Cardiac muscle cell (in vitro differentiated cells and primary cell): Measurements from ENCODE around the gene UCN3. TPM values are rescaled to one million over a fixed set of nuclear protein-coding genes. Genes with fewer than 3 reads are reported as not detected.
"Not testable (repeated sequence)": the region's sequence is repeated elsewhere in the genome, so short reads cannot be mapped to it uniquely, and the experiment has no call there.

ENCODE experiments used
- DNase-seq, 2 donors: peaks; one replicate each; pipeline versions ENCODE4 v3.0.0 to v3.0.0-alpha.2; 2010 to 2017; ENCODE audit warnings: low read depth in 1 of 2, low spot score in 1 of 2
- H3K27ac ChIP-seq: fragments of 200-600 bp; sonication (generic); 2 replicates; pipeline ENCODE4 v1.5.1; 2016
- H3K27me3 ChIP-seq: fragments of 200-600 bp; sonication (generic); 2 replicates; pipeline ENCODE4 v1.6.0; 2016; ENCODE audit warnings: control low read depth
- H3K36me3 ChIP-seq: fragments of 200-600 bp; sonication (generic); 2 replicates; pipeline ENCODE4 v1.5.1; 2016; ENCODE audit warnings: control low read depth
- H3K4me1 ChIP-seq: fragments of 200-600 bp; sonication (generic); 2 replicates; pipeline ENCODE4 v1.8.1; 2017; ENCODE audit warnings: low read depth, mild to moderate bottlenecking, mixed run types
- H3K4me3 ChIP-seq: fragments of 200-600 bp; sonication (generic); 2 replicates; pipeline ENCODE4 v1.5.1; 2016; ENCODE audit warnings: mild to moderate bottlenecking
- H3K9me3 ChIP-seq: fragments of 200-600 bp; sonication (generic); 2 replicates; pipeline ENCODE4 v1.5.1; 2017; ENCODE audit warnings: low read depth, mild to moderate bottlenecking, control low read depth
- CTCF ChIP-seq: IDR thresholded peaks from 2 replicates; pipeline ENCODE4 v1.5.1; 2012; ENCODE audit warnings: low read depth, mild to moderate bottlenecking, low read length
- polyA plus RNA-seq: library from polyadenylated mRNA; unstranded; fragments of >200 nt; fragmentation: Nextera tagmentation; extraction: Ambion mirVana; gene quantifications from 2 replicates; pipeline ENCODE4 v1.2.1, GENCODE V29; 2016
- total RNA-seq: library from RNA; depleted of rRNA; stranded (reverse); fragments of >200 nt; gene quantifications from 2 replicates; pipeline ENCODE4 v1.2.3, GENCODE V29; 2016

UCN3 gene
- total and polyA plus RNA-seq, 2 experiments from 2014 or later = not detected

- Histone ChIP-seq H3K27me3 (no peaks in the 10 kb centered on the region), H3K27ac (no peak overlapping the region), H3K4me3 (no peak overlapping the region), H3K9me3 (no peaks in the 10 kb centered on the region), H3K4me1 (no peaks in the 10 kb centered on the region), H3K36me3 (no peaks in the 10 kb centered on the region)
- no peak for TF ChIP-seq CTCF
- no peak for DNase-seq
Measured at GRCh38 chr10:5373891-5374611, 9.3 kb downstream of the UCN3 start.

DNA sequence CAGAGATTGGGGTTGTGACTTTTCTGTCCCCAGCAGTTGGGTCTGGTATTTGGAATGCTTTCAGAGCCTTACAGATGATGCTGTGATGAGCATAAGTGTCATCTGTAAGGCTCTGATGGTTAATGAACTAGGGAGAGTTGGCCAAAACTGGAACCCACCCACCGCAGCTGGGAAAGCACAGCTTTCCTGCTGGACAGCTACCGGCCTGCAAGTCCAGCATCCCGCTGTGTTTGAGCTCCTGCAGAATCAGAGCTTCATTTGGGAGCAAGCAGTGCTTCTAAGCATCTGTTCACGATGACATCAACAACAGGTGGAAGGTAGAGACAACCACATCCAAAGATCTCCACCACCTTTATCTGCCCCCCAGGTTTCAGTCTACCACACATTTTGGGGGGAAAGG is 11.7 kb downstream of the UCN3 start:
- DNase-seq = peak; percentile 8 to 11
- no peak for TF ChIP-seq CTCF

GRCh38 chr10:5379202-5379601 is 14.4 kb downstream of the UCN3 start:
- H3K36me3 ChIP-seq, H3K27me3 ChIP-seq, H3K9me3 ChIP-seq, H3K4me1 ChIP-seq, H3K27ac ChIP-seq, H3K4me3 ChIP-seq, DNase-seq: not testable (repeated sequence)

More for the DNA sequence above, 11.7 kb downstream of the UCN3 start:
- Histone ChIP-seq H3K27ac (no peak overlapping the region), H3K4me3 (no peak overlapping the region), H3K9me3 (no peaks in the 10 kb centered on the region), H3K4me1 (no peaks in the 10 kb centered on the region), H3K36me3 (no peaks in the 10 kb centered on the region), H3K27me3 (no peaks in the 10 kb centered on the region)

GRCh38 chr10:5380395-5380794 is 15.6 kb downstream of the UCN3 start:
- H3K4me3 ChIP-seq, H3K4me1 ChIP-seq, H3K36me3 ChIP-seq, H3K27me3 ChIP-seq, DNase-seq, H3K27ac ChIP-seq, H3K9me3 ChIP-seq: not testable (repeated sequence)

DNA sequence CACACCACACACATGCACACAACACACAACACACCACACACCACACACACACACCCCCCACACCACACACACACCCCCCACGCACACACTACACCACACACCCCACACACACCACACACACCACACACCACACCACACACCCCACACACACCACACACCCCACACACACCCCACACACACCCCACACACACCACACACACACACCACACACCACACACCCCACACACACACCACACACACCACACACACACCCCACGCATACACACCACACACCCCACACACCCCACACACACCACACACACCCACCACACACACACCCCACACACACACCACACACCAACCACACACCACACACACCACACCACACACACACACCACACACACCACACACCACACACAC is 16.4 kb downstream of the UCN3 start:
- DNase-seq = no peak
- H3K9me3 ChIP-seq = no peaks in the 10 kb centered on the region
- TF ChIP-seq CTCF = no peak
- no peaks in the 10 kb centered on the region for H3K27me3 ChIP-seq
- H3K27ac ChIP-seq = no peak overlapping the region
- H3K36me3 ChIP-seq = no peaks in the 10 kb centered on the region
- no peaks in the 10 kb centered on the region for H3K4me1 ChIP-seq
- no peak overlapping the region for H3K4me3 ChIP-seq

DNA sequence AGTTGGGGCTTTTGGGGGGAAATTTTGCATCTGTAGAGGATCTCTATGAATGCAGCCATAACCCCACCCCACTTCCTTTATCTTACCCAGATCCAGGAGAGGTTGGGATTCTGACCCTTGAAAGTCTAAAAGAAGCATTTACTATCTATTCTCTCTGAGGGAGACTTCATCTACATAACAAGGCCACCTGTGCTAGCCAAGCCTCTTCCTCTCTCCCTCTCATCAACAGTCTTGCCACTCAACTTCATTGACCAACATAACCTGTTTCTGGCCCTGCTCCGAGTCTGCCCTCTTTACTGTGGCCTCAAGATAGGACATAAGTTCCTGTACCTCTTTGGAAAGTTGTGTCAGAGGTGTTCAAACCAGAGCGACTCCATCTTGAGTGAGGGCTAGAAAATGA is 20.5 kb downstream of the UCN3 start:
- no peak for TF ChIP-seq CTCF
- H3K27me3 ChIP-seq = no peaks in the 10 kb centered on the region
- DNase-seq = no peak
- H3K4me1 ChIP-seq = no peaks in the 10 kb centered on the region
- H3K27ac ChIP-seq = no peak overlapping the region
- H3K9me3 ChIP-seq = no peaks in the 10 kb centered on the region
- no peak overlapping the region for H3K4me3 ChIP-seq
- no peaks in the 10 kb centered on the region for H3K36me3 ChIP-seq

DNA sequence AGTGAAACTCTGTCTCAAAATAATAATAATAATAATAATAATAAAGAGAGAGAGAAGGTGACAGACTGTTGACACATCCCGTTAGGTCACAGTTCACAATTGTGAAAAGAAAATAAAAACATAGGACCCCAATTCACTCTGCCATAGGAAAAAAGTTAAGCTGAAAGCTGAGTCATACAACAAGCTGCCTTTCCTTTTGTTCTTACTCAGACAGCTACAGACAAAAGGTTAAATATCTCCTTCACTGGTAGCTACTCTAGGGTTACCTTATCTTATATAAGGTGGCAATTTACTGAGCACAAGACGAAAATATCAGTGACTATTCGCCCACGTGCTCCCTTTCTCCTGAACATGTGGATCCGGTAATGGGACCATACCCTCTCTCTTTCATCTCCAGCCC is 22.4 kb downstream of the UCN3 start:
- no peak overlapping the region for H3K4me3 ChIP-seq
- no peak for TF ChIP-seq CTCF
- no peak for DNase-seq

More for the DNA sequence above, 22.4 kb downstream of the UCN3 start:
- Histone ChIP-seq H3K27ac (no peak overlapping the region), H3K4me1 (no peaks in the 10 kb centered on the region), H3K9me3 (no peaks in the 10 kb centered on the region), H3K36me3 (no peaks in the 10 kb centered on the region), H3K27me3 (no peaks in the 10 kb centered on the region)
